Measurements from ENCODE around the gene ARSH. TPM values are rescaled to one million over a fixed set of nuclear protein-coding genes. Genes with fewer than 3 reads are reported as not detected.

ARSH gene
- total and polyA plus RNA-seq, 10 of the 15 experiments (the other 5 are each of a cell fraction or from before 2014, with no cell fraction given) = 0.12 TPM; not detected in 9

GRCh38 chrX:3026074-3026815 lies 19.9 kb downstream of the ARSH start (continued):
- TF ChIP-seq ZBTB40 (IDR thresholded peaks at IDR 0.05; ENCODE audit: borderline replicate concordance) = no peak
- TF ChIP-seq IKZF1 (conservative IDR thresholded peaks at IDR 0.05) = no peak
- no peak for TF ChIP-seq RCOR1 (conservative IDR thresholded peaks at IDR 0.05; ENCODE audit: low read depth, low read length)
- TF ChIP-seq TAF1 (IDR thresholded peaks at IDR 0.05; ENCODE audit: borderline replicate concordance, low read depth, low read length) = no peak
- TF ChIP-seq SUZ12 (IDR thresholded peaks at IDR 0.05; ENCODE audit: unreplicated experiment) = no peak

- POLR2A ChIA-PET = no interaction called here
- no peak overlapping the region for H3K9ac ChIP-seq (ENCODE audit: control insufficient read depth, insufficient read depth, low read length)
- 31% methylated on average over 13 of the region's 13 CpGs for whole genome bisulfite sequencing (ENCODE audit: insufficient coverage, insufficient replicate concordance, low lambda C conversion rate, missing lambda C conversion rate)
- TF ChIP-seq NR2C1 (IDR thresholded peaks at IDR 0.05) (no peak), ZBED1 (IDR thresholded peaks at IDR 0.05; ENCODE audit: borderline replicate concordance) (no peak), GATAD2B (conservative IDR thresholded peaks at IDR 0.05; ENCODE audit: low read depth) (no peak), SMARCA5 (IDR thresholded peaks at IDR 0.05) (no peak), ZNF687 (IDR thresholded peaks at IDR 0.05) (no peak), NFYB (IDR thresholded peaks at IDR 0.05; ENCODE audit: insufficient read depth, low read depth, low read length) (no peak), BMI1 (IDR thresholded peaks at IDR 0.05; ENCODE audit: borderline replicate concordance) (no peak), TARDBP (IDR thresholded peaks at IDR 0.05; ENCODE audit: borderline replicate concordance) (no peak), BCL11A (IDR thresholded peaks at IDR 0.05; ENCODE audit: low read depth, low read length) (no peak), SREBF2 (IDR thresholded peaks at IDR 0.05; ENCODE audit: low read length) (no peak), MXI1 (IDR thresholded peaks at IDR 0.05; ENCODE audit: low read depth, low read length) (no peak), POLR2A (IDR thresholded peaks at IDR 0.05; ENCODE audit: low read depth, low read length) (no peak), SMAD5 (IDR thresholded peaks at IDR 0.05; ENCODE audit: low read depth) (no peak)
Measured at GRCh38 chrX:3029129-3029528, 22.8 kb downstream of the ARSH start.

More at GRCh38 chrX:3029129-3029528, 22.8 kb downstream of the ARSH start:
- SMC1A ChIA-PET (ENCODE audit: uncharacterized antibody, unreplicated experiment) = no interaction called here
- no peaks in the 10 kb centered on the region for H3K9me3 ChIP-seq (replicated peaks; ENCODE audit: control insufficient read depth, insufficient read depth, low read length)
- FAIRE-seq = no peak
- H3K27me3 ChIP-seq (replicated peaks in 1 of 2; ENCODE audit: control insufficient read depth in 2 of 2, insufficient read depth in 2 of 2, low read length in 1 of 2) = no peaks in the 10 kb centered on the region
- no peaks in the 10 kb centered on the region for H3K4me1 ChIP-seq (ENCODE audit: control insufficient read depth, insufficient read depth, low read length)
- H3K4me2 ChIP-seq (ENCODE audit: control insufficient read depth, insufficient read depth) = no peak overlapping the region
- no peaks in the 10 kb centered on the region for H3K36me3 ChIP-seq (ENCODE audit: control insufficient read depth in 2 of 2, insufficient read depth in 2 of 2, low read length in 1 of 2)
- no peak for DNase-seq (ENCODE audit: low read depth, low spot score)
- intact Hi-C loops (cut with micrococcal nuclease; ENCODE audit: unreplicated experiment) = no loop called here
- no peak overlapping the region for H3K4me3 ChIP-seq
- CTCF ChIA-PET = no interaction called here
- H4K20me1 ChIP-seq (ENCODE audit: control insufficient read depth, insufficient read depth) = no peaks in the 10 kb centered on the region
- no TSS peak for BruUV-seq (replicated peaks)
- RAD21 ChIA-PET (ENCODE audit: unreplicated experiment) = no interaction called here
- H3K79me2 ChIP-seq (ENCODE audit: control insufficient read depth, insufficient read depth, low read length) = no peaks in the 10 kb centered on the region
- no peak for ATAC-seq
- H2AFZ ChIP-seq (ENCODE audit: control insufficient read depth, low read depth, low read length) = no peak overlapping the region
- in situ Hi-C loops (cut with MboI) = loop anchor here (25.0 kb wide), 1 partner anchor 783 kb away; no protein-coding TSS in a partner anchor
- H3K27ac ChIP-seq (ENCODE audit: control insufficient read depth, insufficient read depth) = no peak overlapping the region
